ENCODE results near the gene ARID1B. TPM values are rescaled to one million over a fixed set of nuclear protein-coding genes. Genes with fewer than 3 reads are reported as not detected.

ARID1B gene
- total RNA-seq, 1 experiment from 2014 or later: 86.3 TPM

DNA sequence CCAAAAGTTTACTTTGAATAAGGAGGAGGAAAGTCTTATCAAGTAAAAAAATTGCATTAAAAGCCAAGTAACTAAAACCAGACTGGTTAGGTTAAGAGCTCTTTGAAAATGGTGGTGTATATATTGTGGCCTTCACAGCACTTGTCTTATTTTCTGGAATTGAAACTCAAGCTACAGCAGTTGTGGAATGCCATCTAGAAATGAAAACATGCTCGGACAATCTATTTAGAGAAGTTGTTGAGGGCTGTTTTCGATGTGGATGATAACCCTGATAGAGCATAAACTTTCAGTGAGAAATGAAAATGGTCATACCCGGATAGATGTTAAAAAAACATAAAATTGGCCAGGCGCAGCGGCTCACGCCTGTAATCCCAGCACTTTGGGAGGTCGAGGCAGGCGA is 47.0 kb downstream of the ARID1B start:
- BruUV-seq (replicated peaks): no TSS peak
- Histone ChIP-seq H3K4me1 (ENCODE audit: insufficient read depth, low read length, poor library complexity, severe bottlenecking) (peaks cover 27% of the 10 kb centered on the region), H3K27ac (ENCODE audit: low read depth, low read length, poor library complexity, severe bottlenecking) (no peak overlapping the region), H3K36me3 (ENCODE audit: insufficient read depth, low read length, poor library complexity, severe bottlenecking) (no peaks in the 10 kb centered on the region), H3K9me3 (ENCODE audit: low read depth, low read length, poor library complexity, severe bottlenecking) (no peaks in the 10 kb centered on the region), H3K27me3 (replicated peaks; ENCODE audit: insufficient read depth, low read depth, low read length, poor library complexity) (no peaks in the 10 kb centered on the region), H3K4me3 (ENCODE audit: low read depth, low read length, poor library complexity, severe bottlenecking) (no peak overlapping the region)
- TF ChIP-seq, protein P1, sequence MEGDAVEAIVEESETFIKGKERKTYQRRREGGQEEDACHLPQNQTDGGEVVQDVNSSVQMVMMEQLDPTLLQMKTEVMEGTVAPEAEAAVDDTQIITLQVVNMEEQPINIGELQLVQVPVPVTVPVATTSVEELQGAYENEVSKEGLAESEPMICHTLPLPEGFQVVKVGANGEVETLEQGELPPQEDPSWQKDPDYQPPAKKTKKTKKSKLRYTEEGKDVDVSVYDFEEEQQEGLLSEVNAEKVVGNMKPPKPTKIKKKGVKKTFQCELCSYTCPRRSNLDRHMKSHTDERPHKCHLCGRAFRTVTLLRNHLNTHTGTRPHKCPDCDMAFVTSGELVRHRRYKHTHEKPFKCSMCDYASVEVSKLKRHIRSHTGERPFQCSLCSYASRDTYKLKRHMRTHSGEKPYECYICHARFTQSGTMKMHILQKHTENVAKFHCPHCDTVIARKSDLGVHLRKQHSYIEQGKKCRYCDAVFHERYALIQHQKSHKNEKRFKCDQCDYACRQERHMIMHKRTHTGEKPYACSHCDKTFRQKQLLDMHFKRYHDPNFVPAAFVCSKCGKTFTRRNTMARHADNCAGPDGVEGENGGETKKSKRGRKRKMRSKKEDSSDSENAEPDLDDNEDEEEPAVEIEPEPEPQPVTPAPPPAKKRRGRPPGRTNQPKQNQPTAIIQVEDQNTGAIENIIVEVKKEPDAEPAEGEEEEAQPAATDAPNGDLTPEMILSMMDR (conservative IDR thresholded peaks at IDR 0.05; ENCODE audit: low read depth, low read length): no peak
- no peak for TF ChIP-seq EZH2 (IDR thresholded peaks at IDR 0.05; ENCODE audit: borderline replicate concordance, low read depth, low read length, poor library complexity, severe bottlenecking)
- ChIA-PET CTCF (no interaction called here), POLR2A (ENCODE audit: low non-redundant PET) (no interaction called here)
- intact Hi-C loops (cut with micrococcal nuclease; ENCODE audit: unreplicated experiment): no loop called here
- DNase-seq (ENCODE audit: low spot score): no peak

GRCh38 chr6:156825475-156825874 is 48.3 kb downstream of the ARID1B start:
- Histone ChIP-seq H3K4me1 (ENCODE audit: insufficient read depth, low read length, poor library complexity, severe bottlenecking) (peaks cover 27% of the 10 kb centered on the region), H3K27ac (ENCODE audit: low read depth, low read length, poor library complexity, severe bottlenecking) (no peak overlapping the region), H3K36me3 (ENCODE audit: insufficient read depth, low read length, poor library complexity, severe bottlenecking) (peaks cover 6% of the 10 kb centered on the region), H3K4me3 (ENCODE audit: low read depth, low read length, poor library complexity, severe bottlenecking) (no peak overlapping the region), H3K9me3 (ENCODE audit: low read depth, low read length, poor library complexity, severe bottlenecking) (no peaks in the 10 kb centered on the region), H3K27me3 (replicated peaks; ENCODE audit: insufficient read depth, low read depth, low read length, poor library complexity) (no peaks in the 10 kb centered on the region)
- ChIA-PET CTCF (no interaction called here), POLR2A (ENCODE audit: low non-redundant PET) (no interaction called here)
- DNase-seq (ENCODE audit: low spot score): peak; percentile 79
- intact Hi-C loops (cut with micrococcal nuclease; ENCODE audit: unreplicated experiment): no loop called here
- no TSS peak for BruUV-seq (replicated peaks)
- TF ChIP-seq, protein P1 (conservative IDR thresholded peaks at IDR 0.05; ENCODE audit: low read depth, low read length): no peak
- no peak for TF ChIP-seq EZH2 (IDR thresholded peaks at IDR 0.05; ENCODE audit: borderline replicate concordance, low read depth, low read length, poor library complexity, severe bottlenecking)

DNA sequence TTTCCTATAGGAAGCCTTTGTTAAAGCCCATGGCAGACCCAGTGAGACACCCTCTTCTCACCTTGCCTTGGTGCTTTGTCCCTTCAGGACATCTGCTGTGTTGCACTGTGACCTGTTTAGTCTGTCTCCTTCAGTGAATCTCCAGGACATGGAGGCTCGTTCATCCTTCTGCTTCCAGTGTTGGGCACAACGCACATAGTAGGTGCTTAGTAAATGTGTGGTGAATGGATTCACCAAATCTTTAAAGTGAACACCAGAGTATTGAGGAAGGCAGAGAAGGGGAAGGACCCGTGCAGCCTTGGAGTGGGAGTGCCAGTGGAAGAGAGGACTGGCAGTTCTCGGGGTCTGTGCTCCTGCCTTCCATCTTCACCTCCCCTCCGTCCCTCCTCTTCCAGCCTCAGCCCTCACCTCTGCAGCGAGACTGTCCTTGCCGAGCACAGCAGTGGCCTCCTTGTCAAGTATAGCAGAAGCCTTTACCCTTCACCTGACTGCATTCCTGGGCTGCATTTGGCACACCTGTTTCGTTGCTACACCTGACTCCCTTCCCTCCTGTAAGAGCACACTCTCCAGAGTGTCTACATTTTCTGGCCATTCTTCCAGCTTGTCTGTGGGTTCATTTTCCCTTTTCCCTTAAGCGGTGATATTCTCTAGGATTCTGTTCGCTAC is 49.2 kb downstream of the ARID1B start:
- H3K36me3 ChIP-seq (ENCODE audit: insufficient read depth, low read length, poor library complexity, severe bottlenecking): peaks cover 6% of the 10 kb centered on the region
- TF ChIP-seq, protein P1 (conservative IDR thresholded peaks at IDR 0.05; ENCODE audit: low read depth, low read length): no peak
- no peak for TF ChIP-seq EZH2 (IDR thresholded peaks at IDR 0.05; ENCODE audit: borderline replicate concordance, low read depth, low read length, poor library complexity, severe bottlenecking)
- DNase-seq (ENCODE audit: low spot score): no peak
- CTCF ChIA-PET: no interaction called here
- H3K9me3 ChIP-seq (ENCODE audit: low read depth, low read length, poor library complexity, severe bottlenecking): no peaks in the 10 kb centered on the region
- H3K27me3 ChIP-seq (replicated peaks; ENCODE audit: insufficient read depth, low read depth, low read length, poor library complexity): no peaks in the 10 kb centered on the region
- peaks cover 27% of the 10 kb centered on the region for H3K4me1 ChIP-seq (ENCODE audit: insufficient read depth, low read length, poor library complexity, severe bottlenecking)
- BruUV-seq (replicated peaks): no TSS peak
- no peak overlapping the region for H3K27ac ChIP-seq (ENCODE audit: low read depth, low read length, poor library complexity, severe bottlenecking)
- POLR2A ChIA-PET (ENCODE audit: low non-redundant PET): no interaction called here
- H3K4me3 ChIP-seq (ENCODE audit: low read depth, low read length, poor library complexity, severe bottlenecking): no peak overlapping the region
- intact Hi-C loops (cut with micrococcal nuclease; ENCODE audit: unreplicated experiment): no loop called here
